Hepatocyte (in vitro differentiated cells): Measurements from ENCODE around the gene ARHGAP26. TPM values are rescaled to one million over a fixed set of nuclear protein-coding genes. Genes with fewer than 3 reads are reported as not detected.

ENCODE experiments used
- DNase-seq: peaks from one replicate; pipeline ENCODE4 v3.0.0-alpha.2; 2016; ENCODE audit warnings: low spot score
- H2AFZ ChIP-seq: fragments of 200-600 bp; sonication (generic); 2 replicates; pipeline ENCODE4 v1.6.0; 2016; ENCODE audit warnings: antibody characterized with exemption, mild to moderate bottlenecking
- H3K27ac ChIP-seq: fragments of 200-600 bp; sonication (generic); 2 replicates; pipeline ENCODE4 v1.5.1; 2016; ENCODE audit warnings: mild to moderate bottlenecking
- H3K27me3 ChIP-seq: fragments of 200-600 bp; sonication (generic); 2 replicates; pipeline ENCODE4 v1.6.1; 2016
- H3K36me3 ChIP-seq: fragments of 200-600 bp; sonication (generic); replicated peaks from 2 replicates; pipeline ENCODE4 v1.5.1; 2016; ENCODE audit warnings: low read depth; ENCODE audit not compliant: insufficient read depth
- H3K4me1 ChIP-seq: fragments of 200-600 bp; sonication (generic); 2 replicates; pipeline ENCODE4 v1.5.1; 2016; ENCODE audit warnings: mild to moderate bottlenecking, moderate library complexity; ENCODE audit not compliant: insufficient read depth
- H3K4me2 ChIP-seq: fragments of 200-600 bp; sonication (generic); 2 replicates; pipeline ENCODE4 v1.6.0; 2016
- H3K4me3 ChIP-seq: fragments of 200-600 bp; sonication (generic); 2 replicates; pipeline ENCODE4 v1.5.1; 2016; ENCODE audit warnings: mild to moderate bottlenecking
- H3K79me2 ChIP-seq: fragments of 200-600 bp; sonication (generic); 2 replicates; pipeline ENCODE4 v1.6.0; 2017; ENCODE audit warnings: mild to moderate bottlenecking
- H3K9me2 ChIP-seq: fragments of 200-600 bp; sonication (generic); replicated peaks from 2 replicates; pipeline ENCODE4 v1.6.0; 2017; ENCODE audit warnings: mild to moderate bottlenecking; ENCODE audit not compliant: insufficient read depth
- H3K9me3 ChIP-seq: fragments of 200-600 bp; sonication (generic); 2 replicates; pipeline ENCODE4 v1.5.1; 2016; ENCODE audit warnings: low read depth, mild to moderate bottlenecking
- H4K20me1 ChIP-seq: fragments of 200-600 bp; sonication (generic); 2 replicates; pipeline ENCODE4 v1.6.0; 2016; ENCODE audit warnings: mild to moderate bottlenecking; ENCODE audit not compliant: insufficient read depth, poor library complexity, severe bottlenecking
- CTCF ChIP-seq: fragments of 200-600 bp; sonication (generic); IDR thresholded peaks from 2 replicates; pipeline ENCODE4 v1.5.1; 2016; ENCODE audit warnings: antibody characterized with exemption, mild to moderate bottlenecking; ENCODE audit not compliant: poor library complexity
- EZH2 ChIP-seq: fragments of 200-600 bp; sonication (generic); IDR thresholded peaks from 2 replicates; pipeline ENCODE4 v1.6.1; 2016; ENCODE audit warnings: antibody characterized with exemption, mild to moderate bottlenecking, borderline replicate concordance
- EZH2phosphoT487 ChIP-seq: fragments of 200-600 bp; sonication (generic); IDR thresholded peaks from one replicate; pipeline ENCODE4 v1.6.1; 2018; ENCODE audit warnings: antibody characterized with exemption, mild to moderate bottlenecking, low read depth, moderate library complexity; ENCODE audit not compliant: unreplicated experiment, severe bottlenecking
- WGBS: methylation state at CpG from one replicate; pipeline ENCODE4 v1.1.6; 2016; ENCODE audit warnings: low lambda C conversion rate; ENCODE audit errors: missing lambda C conversion rate; 5-methylcytosine and 5-hydroxymethylcytosine counted together
- polyA plus RNA-seq: library from polyadenylated mRNA; unstranded; fragments of >200 nt; fragmentation: Nextera tagmentation; extraction: Ambion mirVana; gene quantifications from 2 replicates; pipeline ENCODE4 v1.2.1, GENCODE V29; 2016
- total RNA-seq: library from RNA; depleted of rRNA; stranded (reverse); fragments of >200 nt; gene quantifications from 2 replicates; pipeline ENCODE4 v1.2.3, GENCODE V29; 2014

The ARHGAP26 gene
- total and polyA plus RNA-seq, 2 experiments from 2014 or later, result 16.5 to 19.8 TPM

GRCh38 chr5:142777099-142777498 is 6.9 kb downstream of the ARHGAP26 start:
- 95% methylated on average over 2 of the region's 2 CpGs for WGBS
- H3K36me3 ChIP-seq, result no peaks in the 10 kb centered on the region
- TF ChIP-seq EZH2phosphoT487, result no peak
- no peak overlapping the region for H3K4me3 ChIP-seq
- peaks cover 79% of the 10 kb centered on the region for H3K79me2 ChIP-seq
- H3K9me2 ChIP-seq, result no peaks in the 10 kb centered on the region
- DNase-seq, result no peak
- H3K27ac ChIP-seq, result no peak overlapping the region
- H3K27me3 ChIP-seq, result no peaks in the 10 kb centered on the region
- H3K4me2 ChIP-seq, result no peak overlapping the region
- peaks cover 20% of the 10 kb centered on the region for H3K4me1 ChIP-seq
- no peaks in the 10 kb centered on the region for H3K9me3 ChIP-seq
- no peaks in the 10 kb centered on the region for H4K20me1 ChIP-seq
- no peak overlapping the region for H2AFZ ChIP-seq

GRCh38 chr5:142777850-142778249 is 7.7 kb downstream of the ARHGAP26 start:
- no peak for TF ChIP-seq EZH2
- Histone ChIP-seq H3K4me3 (no peak overlapping the region), H3K9me3 (no peaks in the 10 kb centered on the region), H3K79me2 (peaks cover 75% of the 10 kb centered on the region), H3K36me3 (no peaks in the 10 kb centered on the region), H3K9me2 (no peaks in the 10 kb centered on the region), H4K20me1 (no peaks in the 10 kb centered on the region), H3K4me1 (peaks cover 20% of the 10 kb centered on the region), H3K27ac (no peak overlapping the region), H3K27me3 (no peaks in the 10 kb centered on the region), H3K4me2 (no peak overlapping the region), H2AFZ (no peak overlapping the region)
- no peak for DNase-seq
- WGBS, result 100% methylated on average over 3 of the region's 3 CpGs

- WGBS, result 37% methylated on average over 4 of the region's 4 CpGs
These were observed 9.1 kb downstream of the ARHGAP26 start for GRCh38 chr5:142779163-142779840.

GRCh38 chr5:142780871-142781270 is 10.7 kb downstream of the ARHGAP26 start:
- H3K9me3 ChIP-seq, result no peaks in the 10 kb centered on the region
- DNase-seq, result no peak
- no peaks in the 10 kb centered on the region for H3K36me3 ChIP-seq
- no peak overlapping the region for H2AFZ ChIP-seq
- WGBS, result 44% methylated on average over 2 of the region's 2 CpGs
- no peak overlapping the region for H3K4me3 ChIP-seq
- H3K4me1 ChIP-seq, result peaks cover 20% of the 10 kb centered on the region
- H3K27me3 ChIP-seq, result no peaks in the 10 kb centered on the region
- H3K9me2 ChIP-seq, result no peaks in the 10 kb centered on the region
- peaks cover 63% of the 10 kb centered on the region for H3K79me2 ChIP-seq
- no peak overlapping the region for H3K4me2 ChIP-seq
- no peaks in the 10 kb centered on the region for H4K20me1 ChIP-seq
- H3K27ac ChIP-seq, result no peak overlapping the region
- TF ChIP-seq EZH2phosphoT487 (no peak), CTCF (no peak), EZH2 (no peak)

More at GRCh38 chr5:142779163-142779840, 9.1 kb downstream of the ARHGAP26 start:
- no peak for DNase-seq
- Histone ChIP-seq H3K36me3 (no peaks in the 10 kb centered on the region), H3K4me2 (peak overlapping the region; percentile 38), H3K79me2 (peaks cover 64% of the 10 kb centered on the region), H3K9me3 (no peaks in the 10 kb centered on the region), H4K20me1 (no peaks in the 10 kb centered on the region), H3K4me1 (peaks cover 20% of the 10 kb centered on the region), H3K4me3 (no peak overlapping the region), H3K9me2 (no peaks in the 10 kb centered on the region), H2AFZ (no peak overlapping the region), H3K27ac (peak overlapping the region; percentile 3), H3K27me3 (no peaks in the 10 kb centered on the region)
- TF ChIP-seq CTCF (no peak), EZH2 (no peak), EZH2phosphoT487 (no peak)
